C4-2B (cell line): ENCODE measurements around the gene WASHC4.

Experiments
- ZFX ChIP-seq: fragments of 450-650 bp; IDR thresholded peaks from 2 replicates; pipeline ENCODE4 v1.6.1; 2017
- TF ChIP-seq, protein P1 (sequence below): fragments of 450-650 bp; conservative IDR thresholded peaks from 2 replicates; pipeline ENCODE4 v1.5.1; 2017; ENCODE audit warnings: mild to moderate bottlenecking

DNA sequence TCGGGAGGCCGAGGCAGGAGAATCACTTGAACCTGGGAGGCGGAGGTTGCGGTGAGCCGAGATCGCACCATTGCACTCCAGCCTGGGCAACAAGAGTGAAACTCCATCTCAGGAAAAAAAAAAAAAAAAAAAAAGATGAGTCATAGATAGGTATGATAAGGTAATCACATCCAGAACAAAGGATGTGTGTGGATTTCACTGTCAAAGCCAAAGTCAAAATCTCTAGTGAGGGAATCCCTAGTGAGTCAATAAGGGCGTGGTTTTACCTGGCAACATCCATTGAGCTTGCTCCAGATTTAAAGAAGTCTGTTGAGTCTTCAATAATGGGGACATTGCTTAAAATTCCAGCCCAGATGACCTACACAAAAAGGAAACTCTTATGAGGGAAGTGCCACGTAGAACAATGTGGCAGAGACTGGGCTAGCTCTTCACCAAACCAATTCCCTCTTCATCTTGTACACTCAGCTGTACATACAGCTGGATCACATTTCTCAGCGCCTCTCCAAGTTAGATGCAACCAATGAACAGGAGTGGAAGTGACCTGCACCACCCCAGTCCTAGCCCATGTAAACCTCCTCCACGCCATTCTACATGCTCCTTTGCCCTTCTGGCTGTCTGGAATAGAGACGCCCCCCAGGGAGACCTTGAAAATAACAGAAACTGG, 46.7 kb upstream of the WASHC4 start:
- TF ChIP-seq, protein P1, sequence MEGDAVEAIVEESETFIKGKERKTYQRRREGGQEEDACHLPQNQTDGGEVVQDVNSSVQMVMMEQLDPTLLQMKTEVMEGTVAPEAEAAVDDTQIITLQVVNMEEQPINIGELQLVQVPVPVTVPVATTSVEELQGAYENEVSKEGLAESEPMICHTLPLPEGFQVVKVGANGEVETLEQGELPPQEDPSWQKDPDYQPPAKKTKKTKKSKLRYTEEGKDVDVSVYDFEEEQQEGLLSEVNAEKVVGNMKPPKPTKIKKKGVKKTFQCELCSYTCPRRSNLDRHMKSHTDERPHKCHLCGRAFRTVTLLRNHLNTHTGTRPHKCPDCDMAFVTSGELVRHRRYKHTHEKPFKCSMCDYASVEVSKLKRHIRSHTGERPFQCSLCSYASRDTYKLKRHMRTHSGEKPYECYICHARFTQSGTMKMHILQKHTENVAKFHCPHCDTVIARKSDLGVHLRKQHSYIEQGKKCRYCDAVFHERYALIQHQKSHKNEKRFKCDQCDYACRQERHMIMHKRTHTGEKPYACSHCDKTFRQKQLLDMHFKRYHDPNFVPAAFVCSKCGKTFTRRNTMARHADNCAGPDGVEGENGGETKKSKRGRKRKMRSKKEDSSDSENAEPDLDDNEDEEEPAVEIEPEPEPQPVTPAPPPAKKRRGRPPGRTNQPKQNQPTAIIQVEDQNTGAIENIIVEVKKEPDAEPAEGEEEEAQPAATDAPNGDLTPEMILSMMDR = no peak
- no peak for TF ChIP-seq ZFX
